Activated T-helper 2 cell treated with anti-CD3 and anti-CD28 coated beads, Interferon-gamma antibody, Interleukin-2, Interleukin-4, amounts not matched to agents 10 μg/mL and 5 μg/mL and 100 μg/mL, durations not matched to agents 14 hours and 24 hours and 36 hours (primary cell): Measurements from ENCODE around the gene ZNF502. TPM values are rescaled to one million over a fixed set of nuclear protein-coding genes. Genes with fewer than 3 reads are reported as not detected.

Source experiments
- total RNA-seq: library from RNA; stranded (reverse); gene quantifications from 2 replicates; pipeline ENCODE4 v1.2.3, GENCODE V29; 2022

Gene ZNF502
- total RNA-seq, 1 donor from 2014 or later = 0.27 TPM

Other genes with a start within 250 kb of the ZNF502 start
- gene ZNF445, start 235.0 kb upstream of the ZNF502 start, total RNA-seq = 22.6 and 24.0 TPM in 2 replicates
- 0.83 and 1.3 TPM in 2 replicates for gene ZKSCAN7, start 157.5 kb upstream of the ZNF502 start, total RNA-seq
- gene ZNF660, start 127.7 kb upstream of the ZNF502 start, total RNA-seq = 0.07 and 0.32 TPM in 2 replicates
- gene ZNF197, start 87.6 kb upstream of the ZNF502 start, total RNA-seq = 10.4 and 10.7 TPM in 2 replicates
- 2.9 and 4.7 TPM in 2 replicates for gene ZNF35, start 63.9 kb upstream of the ZNF502 start, total RNA-seq
- gene ZNF501, start 17.0 kb downstream of the ZNF502 start, total RNA-seq = 1.1 and 1.3 TPM in 2 replicates
- gene KIAA1143, start 49.0 kb downstream of the ZNF502 start, total RNA-seq = 39.2 and 43.7 TPM in 2 replicates
- 28.5 and 28.7 TPM in 2 replicates for gene KIF15, start 49.1 kb downstream of the ZNF502 start, total RNA-seq
- 8.8 and 9.4 TPM in 2 replicates for gene TMEM42, start 149.3 kb downstream of the ZNF502 start, total RNA-seq
- gene TGM4, start 161.9 kb downstream of the ZNF502 start, total RNA-seq = not detected in 2 replicates